Fibroblast of lung (primary cell): ENCODE data around the gene ENG. TPM values are rescaled to one million over a fixed set of nuclear protein-coding genes. Genes with fewer than 3 reads are reported as not detected.

Experiments
- DNase-seq, 2 donors: peaks; one replicate each; pipeline versions ENCODE4 v3.0.0 to v3.0.0-alpha.2; 2010; ENCODE audit warnings: low read depth in 2 of 2
- H2AFZ ChIP-seq: 2 replicates; pipeline ENCODE4 v1.5.1; 2012; ENCODE audit warnings: low read length, control low read depth, inconsistent platforms
- H3K27ac ChIP-seq: 2 replicates; pipeline ENCODE4 v1.5.1; 2011; ENCODE audit warnings: low read length, control low read depth; ENCODE audit not compliant: insufficient read depth
- H3K27me3 ChIP-seq: 2 replicates; pipeline ENCODE4 v1.5.1; 2011; ENCODE audit warnings: mild to moderate bottlenecking, low read length; ENCODE audit not compliant: control insufficient read depth, insufficient read depth
- H3K36me3 ChIP-seq: 2 replicates; pipeline ENCODE4 v1.5.1; 2011; ENCODE audit warnings: low read length; ENCODE audit not compliant: control insufficient read depth, insufficient read depth
- H3K4me1 ChIP-seq: 2 replicates; pipeline ENCODE4 v1.5.1; 2011; ENCODE audit warnings: low read length; ENCODE audit not compliant: control insufficient read depth, insufficient read depth; ENCODE audit errors: extremely low read depth
- H3K4me2 ChIP-seq: 2 replicates; pipeline ENCODE4 v1.5.1; 2011; ENCODE audit warnings: low read length, control low read depth; ENCODE audit not compliant: insufficient read depth; ENCODE audit errors: extremely low read depth
- H3K4me3 ChIP-seq, 4 experiments: fragments of 200-600 bp in 1 of 4; sonication (generic) in 1 of 4; replicated peaks in 1 of 4; 2 replicates each; pipeline ENCODE4 v1.5.1; 2011 to 2016; ENCODE audit warnings: low read length in 4 of 4, low read depth in 3 of 4, mild to moderate bottlenecking in 3 of 4, control low read depth in 2 of 4, inconsistent platforms in 1 of 4, mixed read lengths in 1 of 4; ENCODE audit not compliant: insufficient read depth in 1 of 4; ENCODE audit errors: control extremely low read depth in 1 of 4
- H3K79me2 ChIP-seq: 2 replicates; pipeline ENCODE4 v1.5.1; 2012; ENCODE audit warnings: mild to moderate bottlenecking, low read length, inconsistent platforms; ENCODE audit not compliant: control insufficient read depth, insufficient read depth
- H3K9ac ChIP-seq: 2 replicates; pipeline ENCODE4 v1.5.1; 2011; ENCODE audit warnings: mild to moderate bottlenecking, low read length, control low read depth; ENCODE audit not compliant: insufficient read depth
- H3K9me3 ChIP-seq: 2 replicates; pipeline ENCODE4 v1.5.1; 2012; ENCODE audit warnings: low read depth, low read length; ENCODE audit not compliant: control insufficient read depth, insufficient read depth
- H4K20me1 ChIP-seq: 2 replicates; pipeline ENCODE4 v1.5.1; 2011; ENCODE audit warnings: low read length; ENCODE audit not compliant: control insufficient read depth, insufficient read depth; ENCODE audit errors: extremely low read depth
- CTCF ChIP-seq, 2 donors: IDR thresholded peaks in 1 of 2; conservative IDR thresholded peaks in 1 of 2; 1 replicate in 1 of 2; 2 replicates in 1 of 2; pipeline ENCODE4 v1.5.1; 2011 to 2012; ENCODE audit warnings: low read length in 2 of 2, control low read depth in 1 of 2, inconsistent platforms in 1 of 2, low read depth in 1 of 2, mild to moderate bottlenecking in 1 of 2
- EZH2 ChIP-seq: IDR thresholded peaks from 2 replicates; pipeline ENCODE4 v1.5.1; 2012; ENCODE audit warnings: low read length, control low read depth, mild to moderate bottlenecking; ENCODE audit errors: missing control alignments
- polyA plus RNA-seq, 2 donors: library from polyadenylated mRNA; depleted of rRNA in 1 of 2; stranded (reverse) in 1 of 2; unstranded in 1 of 2; fragments of >200 nt; gene quantifications; 2 replicates each; pipeline ENCODE4 v1.2.1, GENCODE V29; 2011 to 2012; ENCODE audit warnings: missing spikeins in 1 of 2
- total RNA-seq: library from RNA; depleted of rRNA; stranded (reverse); fragments of >200 nt; gene quantifications from 2 replicates; pipeline ENCODE4 v1.2.1, GENCODE V29; 2014

Gene ENG
- total and polyA plus RNA-seq, 2 donors (not counting 1 experiment from before 2014, with no cell fraction given): 30.4 to 59.0 TPM

- Histone ChIP-seq H3K4me1 (no peaks in the 10 kb centered on the region), H3K79me2 (no peaks in the 10 kb centered on the region), H3K36me3 (peaks cover 50% of the 10 kb centered on the region), H4K20me1 (no peaks in the 10 kb centered on the region), H3K9me3 (no peaks in the 10 kb centered on the region), H3K27me3 (no peaks in the 10 kb centered on the region), H3K4me2 (no peak overlapping the region), H2AFZ (no peak overlapping the region), H3K27ac (no peak overlapping the region), H3K9ac (no peak overlapping the region), H3K4me3 (no peak overlapping the region)
- TF ChIP-seq EZH2 (no peak), CTCF (conservative IDR thresholded peaks at IDR 0.05 in 1 of 2, IDR thresholded peaks at IDR 0.05 in 1 of 2; ENCODE audit: low read depth in 1 of 2, low read length in 2 of 2) (no peak)
- no peak for DNase-seq
Measured at GRCh38 chr9:127814619-127815511, 39.6 kb downstream of the ENG start.

GRCh38 chr9:127813686-127814226, 40.7 kb downstream of the ENG start:
- no peaks in the 10 kb centered on the region for H3K4me1 ChIP-seq
- no peaks in the 10 kb centered on the region for H3K79me2 ChIP-seq
- H3K27ac ChIP-seq: no peak overlapping the region
- no peak overlapping the region for H3K4me2 ChIP-seq
- H3K4me3 ChIP-seq: no peak overlapping the region
- no peak for DNase-seq
- H3K9ac ChIP-seq: no peak overlapping the region
- H3K27me3 ChIP-seq: no peaks in the 10 kb centered on the region
- H4K20me1 ChIP-seq: no peaks in the 10 kb centered on the region
- H2AFZ ChIP-seq: no peak overlapping the region
- H3K36me3 ChIP-seq: peaks cover 48% of the 10 kb centered on the region
- TF ChIP-seq EZH2: no peak
- H3K9me3 ChIP-seq: no peaks in the 10 kb centered on the region

- no peak overlapping the region for H3K4me2 ChIP-seq
- no peaks in the 10 kb centered on the region for H3K79me2 ChIP-seq
- H3K27ac ChIP-seq: no peak overlapping the region
- no peak overlapping the region for H2AFZ ChIP-seq
- H3K4me3 ChIP-seq: no peak overlapping the region
- TF ChIP-seq EZH2 (no peak), CTCF (conservative IDR thresholded peaks at IDR 0.05 in 1 of 2, IDR thresholded peaks at IDR 0.05 in 1 of 2; ENCODE audit: low read depth in 1 of 2, low read length in 2 of 2) (no peak)
- H4K20me1 ChIP-seq: no peaks in the 10 kb centered on the region
- H3K27me3 ChIP-seq: no peaks in the 10 kb centered on the region
- H3K36me3 ChIP-seq: peaks cover 44% of the 10 kb centered on the region
- H3K4me1 ChIP-seq: no peaks in the 10 kb centered on the region
- H3K9ac ChIP-seq: no peak overlapping the region
- no peak for DNase-seq
- H3K9me3 ChIP-seq: no peaks in the 10 kb centered on the region
Measured at GRCh38 chr9:127812936-127813675, 41.4 kb downstream of the ENG start.
